HG02970 (cell line): ENCODE data around the gene TEX35.
A peak's percentile ranks its signal among the peaks of the same experiment; 100 is the strongest.
"Not testable (repeated sequence)": the region's sequence is repeated elsewhere in the genome, so short reads cannot be mapped to it uniquely, and the experiment has no call there.

Experiments used
- ATAC-seq: cut with Tn5 transposase; IDR thresholded peaks from one replicate; pipeline ENCODE4 v1.9.1; 2021; ENCODE audit warnings: mild to moderate bottlenecking, moderate library complexity, moderate number of reproducible peaks; ENCODE audit not compliant: unreplicated experiment, low FRiP score

The TEX35 gene

GRCh38 chr1:178539291-178539690 is 26.4 kb downstream of the TEX35 start:
- no peak for ATAC-seq

GRCh38 chr1:178540204-178540603 is 27.3 kb downstream of the TEX35 start:
- ATAC-seq, result no peak

DNA sequence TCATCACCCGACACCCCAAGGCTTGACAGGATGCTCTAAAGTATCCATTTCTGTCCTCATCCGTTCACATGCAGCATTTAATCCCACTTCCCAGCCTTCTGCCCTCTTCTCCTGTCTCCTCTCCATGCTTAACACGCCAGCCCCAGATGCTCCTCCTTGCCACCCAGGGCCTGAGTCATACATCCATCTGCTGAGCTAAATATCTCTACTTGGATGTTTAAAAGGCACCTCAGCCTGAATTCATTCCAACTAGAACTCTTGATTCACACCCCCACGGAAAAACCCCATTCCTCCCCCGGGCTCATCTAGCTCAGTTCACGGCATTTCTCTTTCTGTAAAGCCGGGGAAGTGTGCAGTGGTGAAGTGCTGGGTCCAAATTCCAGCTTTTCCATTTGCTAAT is 27.7 kb downstream of the TEX35 start:
- ATAC-seq, result no peak

- no peak for ATAC-seq
Measured at GRCh38 chr1:178541379-178541778, 28.5 kb downstream of the TEX35 start.

GRCh38 chr1:178541829-178542553 is 29.1 kb downstream of the TEX35 start:
- ATAC-seq, result peak; percentile 24

DNA sequence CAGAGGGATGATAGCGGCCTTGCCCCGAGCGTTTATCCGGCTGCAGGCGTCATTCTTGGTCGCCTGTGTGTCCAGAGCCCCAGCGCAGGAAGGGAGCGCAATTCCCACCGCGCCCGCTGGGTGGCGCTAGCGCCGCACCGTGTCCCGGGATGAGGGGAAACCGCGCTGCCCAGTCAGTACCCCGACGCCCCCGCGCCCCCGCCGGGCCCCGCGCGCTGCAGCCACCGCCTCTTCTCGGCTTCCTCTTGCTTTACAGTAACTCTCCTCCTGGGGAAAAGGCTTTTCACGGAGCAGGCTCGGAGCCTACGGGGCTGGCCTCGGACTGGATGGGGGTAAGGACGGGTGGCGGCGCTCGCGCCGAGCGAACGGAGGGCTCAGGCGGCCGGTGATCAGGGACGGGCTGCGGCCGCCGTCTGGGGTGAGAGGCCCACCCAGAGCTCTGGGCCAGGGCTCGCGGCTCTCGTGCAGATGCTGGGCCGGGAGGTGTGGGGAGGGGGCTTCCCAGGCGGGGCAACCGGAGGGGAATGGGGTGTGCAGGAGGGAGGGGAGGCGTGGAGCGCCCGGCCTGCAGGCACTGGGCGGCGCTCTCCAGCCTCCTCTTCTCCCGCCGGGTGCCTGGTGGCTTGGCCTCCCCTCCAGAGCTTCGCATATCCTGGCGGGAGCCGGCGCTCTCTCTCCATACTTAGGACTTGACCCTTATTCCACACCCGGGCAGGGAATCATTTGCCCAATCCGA is 29.8 kb downstream of the TEX35 start:
- ATAC-seq, result peak; percentile 77

GRCh38 chr1:178543290-178543607 is 30.3 kb downstream of the TEX35 start:
- ATAC-seq, result peak; percentile 30

- no peak for ATAC-seq
Measured at GRCh38 chr1:178544531-178544930, 31.6 kb downstream of the TEX35 start.

DNA sequence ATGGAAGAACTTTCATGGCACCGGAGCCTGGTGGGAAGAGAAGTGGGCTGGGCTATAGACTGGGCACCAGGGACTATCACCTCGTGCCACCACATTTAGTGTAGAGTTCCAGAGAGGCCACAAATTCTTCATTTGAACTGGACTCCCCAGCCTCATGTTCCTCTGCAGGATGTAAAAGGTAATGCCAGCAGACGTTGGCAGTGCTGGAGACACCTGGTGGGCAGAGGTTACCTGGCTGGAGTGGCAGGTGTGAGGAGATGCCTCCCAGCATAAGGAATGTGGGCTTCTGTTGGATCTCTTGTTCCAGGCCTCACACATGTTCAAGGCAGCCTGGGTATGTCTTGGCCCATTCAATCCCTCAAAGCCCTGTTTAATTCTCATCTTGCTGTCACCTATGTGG is 35.2 kb downstream of the TEX35 start:
- ATAC-seq, result no peak

DNA sequence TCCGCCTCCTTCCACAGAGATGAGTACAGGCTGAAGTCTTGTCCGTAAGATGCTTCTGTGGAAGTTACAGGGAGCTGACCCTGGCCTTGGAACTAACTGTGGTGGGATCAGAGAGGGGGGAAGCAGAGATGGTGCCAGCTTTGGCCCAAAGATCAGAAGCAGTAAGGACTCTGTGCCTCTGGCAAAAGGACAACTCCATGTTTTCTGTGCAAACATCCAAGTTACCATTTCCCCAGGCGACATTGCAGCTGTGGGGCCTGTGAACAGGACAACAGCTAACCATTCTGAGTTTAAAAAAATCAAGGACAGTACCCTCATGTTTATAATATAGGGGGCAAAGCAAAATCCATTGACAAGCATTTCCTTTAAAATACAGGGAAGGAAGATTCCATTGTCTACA is 38.4 kb downstream of the TEX35 start:
- no peak for ATAC-seq

DNA sequence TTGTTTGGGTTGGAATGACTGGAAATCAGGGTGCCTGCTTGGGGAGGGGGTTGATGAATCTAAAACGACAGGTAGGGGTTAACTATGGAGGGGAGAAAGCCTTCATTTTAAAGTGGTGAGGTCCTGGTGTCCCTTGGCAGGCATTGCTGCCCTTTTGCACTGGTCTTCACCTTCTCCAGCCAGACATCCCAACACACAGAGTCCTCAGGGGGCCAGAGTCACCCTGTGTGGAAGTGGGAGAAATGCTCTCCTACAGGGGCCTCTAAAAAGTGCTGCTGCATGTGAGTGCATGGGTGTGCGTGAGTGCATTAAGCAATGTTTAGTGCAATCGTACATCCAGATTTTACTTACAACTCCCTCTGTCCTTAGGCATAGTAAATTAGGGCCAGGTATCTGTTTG is 39.0 kb downstream of the TEX35 start:
- ATAC-seq, result no peak

GRCh38 chr1:178552856-178553255 is 39.9 kb downstream of the TEX35 start:
- no peak for ATAC-seq

GRCh38 chr1:178554351-178554750 is 41.4 kb downstream of the TEX35 start:
- ATAC-seq, result not testable (repeated sequence)

GRCh38 chr1:178555613-178556012 is 42.7 kb downstream of the TEX35 start:
- ATAC-seq, result not testable (repeated sequence)

- ATAC-seq, result not testable (repeated sequence)
Measured at GRCh38 chr1:178558816-178559215, 45.9 kb downstream of the TEX35 start.

DNA sequence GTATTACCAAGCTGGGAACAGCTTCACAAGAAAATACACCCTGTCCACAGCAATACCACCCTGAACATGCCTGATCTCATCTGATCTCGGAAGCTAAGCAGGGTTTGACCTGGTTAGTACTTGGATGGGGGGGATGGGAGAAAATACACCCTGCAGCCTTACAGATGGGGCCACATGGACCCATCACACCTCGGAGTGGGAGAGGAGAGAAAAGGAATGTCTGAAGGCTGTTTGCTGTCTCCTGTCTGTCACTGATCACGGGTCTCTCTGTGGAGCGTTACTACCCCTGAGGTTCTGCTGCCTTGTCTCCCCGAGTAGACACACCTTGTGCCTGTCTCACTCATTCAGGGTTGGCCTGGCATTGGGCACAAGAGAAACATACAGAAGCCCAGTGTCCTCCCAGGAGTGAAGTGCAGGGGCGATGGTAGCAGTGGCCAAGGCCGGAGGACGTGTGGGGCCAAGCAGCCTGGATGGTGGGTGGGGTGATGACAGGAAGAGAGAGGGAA is 48.0 kb downstream of the TEX35 start:
- ATAC-seq, result no peak

DNA sequence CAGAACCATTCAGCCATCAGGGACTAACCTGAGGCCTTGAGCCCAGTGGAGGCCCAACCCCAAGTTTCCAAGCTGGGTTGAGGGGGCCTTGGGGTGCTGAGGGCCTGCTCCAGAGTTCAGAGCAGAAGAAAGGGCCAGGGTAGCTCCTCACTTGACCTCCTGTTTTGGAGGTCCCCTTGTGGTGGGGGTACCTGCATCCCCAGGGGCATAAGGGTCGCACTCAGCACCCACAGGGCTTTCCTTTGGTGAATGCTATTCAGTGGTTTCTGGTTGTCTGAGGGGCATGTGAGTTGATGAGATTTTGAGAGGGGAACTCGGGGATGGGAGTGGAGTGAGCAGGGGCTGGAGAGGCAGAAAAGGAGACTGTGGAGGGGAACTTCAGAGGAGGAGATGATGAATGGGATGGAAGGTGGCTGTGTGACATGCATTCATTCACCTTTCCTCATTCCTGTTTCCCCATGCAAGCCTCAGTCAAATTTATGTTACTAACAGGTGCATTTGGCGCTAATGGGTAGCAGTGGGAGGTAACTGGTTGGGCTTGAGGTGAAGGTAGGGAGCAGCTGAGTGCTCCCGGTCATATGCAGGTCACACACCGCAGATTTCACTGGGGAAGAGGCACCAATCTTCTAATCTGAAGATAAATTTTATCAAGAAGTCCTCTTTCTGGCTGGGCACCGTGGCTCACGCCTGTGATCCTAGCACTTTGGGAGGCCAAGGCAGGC is 50.4 kb downstream of the TEX35 start:
- ATAC-seq, result no peak

GRCh38 chr1:178564086-178564782 is 51.3 kb downstream of the TEX35 start:
- no peak for ATAC-seq

DNA sequence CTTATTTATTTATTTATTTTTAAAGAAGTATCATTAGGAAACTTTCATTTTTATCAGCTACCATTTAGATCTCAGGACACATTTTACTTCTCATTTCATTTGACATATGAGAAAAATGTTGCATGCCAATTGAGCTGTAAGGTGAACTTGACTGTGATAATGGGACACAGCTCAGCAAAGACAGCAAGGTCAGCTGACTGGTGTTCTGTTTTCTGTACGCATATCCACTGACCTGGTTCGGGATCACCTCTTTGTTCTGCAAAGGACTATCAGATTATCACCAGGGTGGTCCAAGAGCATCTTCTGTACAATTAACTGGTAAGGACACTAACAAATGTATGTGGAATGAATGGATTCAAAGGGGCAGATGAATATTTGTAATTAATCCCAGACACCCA is 51.9 kb downstream of the TEX35 start:
- no peak for ATAC-seq

DNA sequence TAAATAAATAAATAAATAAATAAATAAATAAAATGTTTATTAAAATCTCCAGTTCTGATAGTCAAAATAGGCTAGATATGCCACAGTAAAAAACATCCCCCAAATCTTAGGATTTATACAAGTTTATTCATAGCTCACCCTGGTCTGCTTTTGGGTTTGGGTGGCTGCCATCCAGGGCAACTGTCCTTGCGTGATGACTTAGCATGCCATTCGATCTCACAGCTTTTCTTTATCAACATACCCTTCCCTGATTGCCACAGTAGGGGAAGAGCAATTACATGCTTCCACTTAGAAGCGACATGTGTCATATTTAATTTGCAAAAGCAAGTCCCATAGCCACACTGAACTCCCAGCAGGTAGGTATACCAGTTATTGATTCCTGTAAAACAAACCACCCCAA is 52.7 kb downstream of the TEX35 start:
- no peak for ATAC-seq

DNA sequence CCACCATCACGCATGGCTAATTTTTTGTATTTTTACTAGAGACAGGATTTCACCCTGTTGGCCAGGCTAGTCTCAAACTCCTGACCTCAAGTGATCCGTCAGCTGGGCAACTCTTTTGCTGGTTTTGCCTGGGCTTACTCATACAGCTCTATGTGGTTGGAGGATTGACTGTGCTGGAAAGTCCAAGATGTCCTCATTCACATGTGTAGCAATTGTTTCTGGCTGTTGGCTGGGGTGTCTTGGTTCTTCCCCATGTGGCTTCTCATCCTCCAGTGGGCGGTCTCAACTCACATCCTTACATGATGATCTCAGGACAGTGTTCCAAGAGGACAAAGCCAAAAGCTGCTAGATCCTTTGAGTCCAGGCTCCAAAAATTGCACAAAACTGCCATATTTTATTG is 53.3 kb downstream of the TEX35 start:
- ATAC-seq, result peak; percentile 55
